Stimulated activated effector memory CD8-positive, alpha-beta T cell treated with anti-CD3 and anti-CD28 coated beads, Interleukin-12 subunit alpha, Interleukin-12 subunit beta, amount 100 ng/mL, for 72 hours (primary cell): Measurements from ENCODE around the gene TSC22D1.

Source experiments
- ATAC-seq: fragments of 150-1000 bp; cut with Tn5 transposase; 2 replicates; pipeline ENCODE4 v1.10.0; 2021
- DNase-seq, 2 donors: peaks; one replicate each; pipeline ENCODE4 v3.0.0; 2021 to 2022; ENCODE audit warnings: low spot score in 2 of 2
- H3K27ac Mint-ChIP-seq: one replicate; pipeline ENCODE4 v1.8.0; 2022; ENCODE audit warnings: mild to moderate bottlenecking, mixed read lengths
- H3K36me3 Mint-ChIP-seq: one replicate; pipeline ENCODE4 v1.8.0; 2022; ENCODE audit warnings: mild to moderate bottlenecking, mixed read lengths
- H3K4me1 Mint-ChIP-seq: one replicate; pipeline ENCODE4 v1.8.0; 2022; ENCODE audit warnings: mixed read lengths
- H3K4me3 Mint-ChIP-seq: one replicate; pipeline ENCODE4 v1.8.0; 2022; ENCODE audit warnings: mild to moderate bottlenecking, mixed read lengths
- H3K9me3 Mint-ChIP-seq: one replicate; pipeline ENCODE4 v1.8.0; 2022; ENCODE audit warnings: mixed read lengths

The TSC22D1 gene

GRCh38 chr13:44436589-44437337 is 139.4 kb downstream of the TSC22D1 start:
- peak overlapping the region; percentile 76 for H3K4me3 Mint-ChIP-seq
- H3K36me3 Mint-ChIP-seq: peaks cover 11% of the 10 kb centered on the region
- H3K4me1 Mint-ChIP-seq: peaks cover 15% of the 10 kb centered on the region
- peak; percentile 14 to 64 for DNase-seq
- no peaks in the 10 kb centered on the region for H3K9me3 Mint-ChIP-seq
- ATAC-seq: peak; percentile 62
- H3K27ac Mint-ChIP-seq: peak overlapping the region; percentile 37

- peaks cover 11% of the 10 kb centered on the region for H3K36me3 Mint-ChIP-seq
- peak overlapping the region; percentile 76 for H3K4me3 Mint-ChIP-seq
- peak overlapping the region; percentile 78 for H3K27ac Mint-ChIP-seq
- peaks cover 15% of the 10 kb centered on the region for H3K4me1 Mint-ChIP-seq
- no peaks in the 10 kb centered on the region for H3K9me3 Mint-ChIP-seq
- ATAC-seq (no peak), DNase-seq (no peak)
These were observed 140.1 kb downstream of the TSC22D1 start for GRCh38 chr13:44435919-44436510.

DNA sequence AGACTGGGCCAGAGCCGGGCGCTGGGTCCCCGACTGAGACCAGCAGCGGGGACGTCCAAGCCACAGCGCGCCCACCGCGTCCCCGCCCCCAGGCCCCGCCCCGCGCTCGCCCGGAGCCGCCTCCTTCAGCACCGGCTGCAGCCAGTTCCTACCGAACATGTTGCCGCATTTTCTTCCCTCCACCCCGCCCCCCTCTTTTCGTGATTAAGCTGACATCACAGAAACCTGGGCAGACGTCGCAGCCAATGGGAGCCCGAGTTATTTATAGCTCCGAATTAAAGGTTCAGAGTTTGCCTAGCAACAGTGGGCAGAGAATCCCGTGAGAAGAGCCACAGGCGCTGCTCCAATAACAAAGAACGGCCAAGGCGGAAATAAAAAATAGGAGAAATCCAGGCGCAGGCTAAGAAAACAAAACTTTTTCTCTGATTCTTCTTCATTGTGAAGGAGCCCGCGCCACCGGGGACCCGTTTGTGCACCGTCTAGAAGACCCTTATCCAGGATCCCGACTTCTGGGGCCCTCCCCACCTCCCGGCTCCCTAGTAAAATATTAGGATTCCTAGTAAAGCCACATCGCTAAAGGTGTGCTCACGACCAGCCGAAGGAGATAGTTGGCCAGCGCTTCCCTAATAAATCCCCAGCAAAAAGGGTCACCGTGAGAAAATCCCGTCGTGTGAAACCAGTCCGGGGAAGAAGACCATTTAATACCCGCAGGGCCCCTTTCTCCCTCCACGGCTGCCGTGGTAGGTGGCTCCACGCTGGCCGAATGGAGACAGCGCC is 140.8 kb downstream of the TSC22D1 start:
- peak overlapping the region; percentile 78 for H3K27ac Mint-ChIP-seq
- peak overlapping the region; percentile 76 for H3K4me3 Mint-ChIP-seq
- H3K9me3 Mint-ChIP-seq: no peaks in the 10 kb centered on the region
- DNase-seq: peak; percentile 60 to 81
- ATAC-seq: peak; percentile 89
- peaks cover 15% of the 10 kb centered on the region for H3K4me1 Mint-ChIP-seq
- peaks cover 6% of the 10 kb centered on the region for H3K36me3 Mint-ChIP-seq

- H3K9me3 Mint-ChIP-seq: no peaks in the 10 kb centered on the region
- ATAC-seq (no peak), DNase-seq (no peak)
- peaks cover 6% of the 10 kb centered on the region for H3K36me3 Mint-ChIP-seq
- peaks cover 15% of the 10 kb centered on the region for H3K4me1 Mint-ChIP-seq
- H3K4me3 Mint-ChIP-seq: peak overlapping the region; percentile 76
- peak overlapping the region; percentile 78 for H3K27ac Mint-ChIP-seq
These were observed 141.4 kb downstream of the TSC22D1 start for GRCh38 chr13:44434766-44435141.

- H3K4me1 Mint-ChIP-seq: peaks cover 15% of the 10 kb centered on the region
These were observed 142.0 kb downstream of the TSC22D1 start for GRCh38 chr13:44433863-44434765.

GRCh38 chr13:44432650-44433049 is 143.5 kb downstream of the TSC22D1 start:
- Mint-ChIP-seq H3K36me3 (peaks cover 6% of the 10 kb centered on the region), H3K4me1 (peaks cover 15% of the 10 kb centered on the region), H3K27ac (no peak overlapping the region), H3K9me3 (no peaks in the 10 kb centered on the region), H3K4me3 (no peak overlapping the region)
- no peak for DNase-seq
- ATAC-seq: no peak

More at GRCh38 chr13:44433863-44434765, 142.0 kb downstream of the TSC22D1 start:
- no peak for DNase-seq
- Mint-ChIP-seq H3K27ac (peak overlapping the region; percentile 78), H3K9me3 (no peaks in the 10 kb centered on the region), H3K36me3 (peaks cover 6% of the 10 kb centered on the region), H3K4me3 (peak overlapping the region; percentile 76)
- ATAC-seq: no peak

DNA sequence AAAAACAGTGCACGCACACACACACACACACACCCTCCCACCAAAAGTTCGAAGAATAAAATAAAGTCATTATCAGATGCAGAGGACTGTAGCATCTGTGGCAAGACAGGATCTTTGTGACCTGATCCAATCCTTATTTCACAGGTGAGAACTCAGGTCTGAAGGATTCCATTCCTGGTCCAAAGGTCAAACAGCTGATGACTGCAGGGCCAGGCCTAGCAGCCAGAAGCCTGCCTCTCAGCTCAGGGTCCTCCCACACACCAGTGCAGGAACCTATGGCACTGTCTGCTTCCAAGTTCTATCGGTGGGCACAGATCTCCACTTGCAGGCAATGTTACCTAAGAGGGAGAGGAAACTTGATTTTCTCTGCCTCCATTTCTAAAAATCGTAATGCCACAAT is 145.0 kb downstream of the TSC22D1 start:
- peaks cover 10% of the 10 kb centered on the region for H3K4me1 Mint-ChIP-seq
- no peak overlapping the region for H3K4me3 Mint-ChIP-seq

GRCh38 chr13:44429311-44429710 is 146.8 kb downstream of the TSC22D1 start:
- no peak for DNase-seq
- no peak overlapping the region for H3K27ac Mint-ChIP-seq
- no peak overlapping the region for H3K4me3 Mint-ChIP-seq
- no peaks in the 10 kb centered on the region for H3K36me3 Mint-ChIP-seq
- H3K9me3 Mint-ChIP-seq: no peaks in the 10 kb centered on the region
- H3K4me1 Mint-ChIP-seq: no peaks in the 10 kb centered on the region
- no peak for ATAC-seq

More for the DNA sequence above, 145.0 kb downstream of the TSC22D1 start:
- H3K36me3 Mint-ChIP-seq: peaks cover 6% of the 10 kb centered on the region
- no peaks in the 10 kb centered on the region for H3K9me3 Mint-ChIP-seq
- DNase-seq (no peak), ATAC-seq (no peak)
- H3K27ac Mint-ChIP-seq: no peak overlapping the region

GRCh38 chr13:44426461-44426860 is 149.7 kb downstream of the TSC22D1 start:
- DNase-seq: peak in 1 of 2 donors; percentile 25

DNA sequence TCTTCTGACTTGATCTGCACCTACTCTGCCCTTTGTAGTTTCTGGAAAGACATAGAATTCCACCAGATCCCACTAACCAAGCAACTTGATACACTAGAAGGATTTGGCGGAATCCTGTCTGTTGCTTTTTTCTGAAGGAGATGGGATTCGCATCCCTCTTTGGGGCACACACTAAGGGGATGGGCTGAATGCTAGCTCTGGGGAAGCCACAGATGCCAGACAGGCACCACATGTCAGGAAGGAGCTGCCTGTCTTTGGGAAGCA is 150.4 kb downstream of the TSC22D1 start:
- no peaks in the 10 kb centered on the region for H3K4me1 Mint-ChIP-seq
- H3K27ac Mint-ChIP-seq: no peak overlapping the region
- no peak overlapping the region for H3K4me3 Mint-ChIP-seq
- H3K9me3 Mint-ChIP-seq: no peaks in the 10 kb centered on the region
- no peaks in the 10 kb centered on the region for H3K36me3 Mint-ChIP-seq
- peak in 1 of 2 donors; percentile 37 for DNase-seq
- no peak for ATAC-seq

More at GRCh38 chr13:44426461-44426860, 149.7 kb downstream of the TSC22D1 start:
- Mint-ChIP-seq H3K4me3 (no peak overlapping the region), H3K36me3 (no peaks in the 10 kb centered on the region), H3K9me3 (no peaks in the 10 kb centered on the region), H3K27ac (no peak overlapping the region), H3K4me1 (no peaks in the 10 kb centered on the region)
- ATAC-seq: no peak

- Mint-ChIP-seq H3K36me3 (no peaks in the 10 kb centered on the region), H3K9me3 (no peaks in the 10 kb centered on the region), H3K27ac (no peak overlapping the region), H3K4me3 (no peak overlapping the region), H3K4me1 (no peaks in the 10 kb centered on the region)
- DNase-seq (peak in 1 of 2 donors; percentile 4), ATAC-seq (no peak)
These were observed 150.9 kb downstream of the TSC22D1 start for GRCh38 chr13:44425041-44425814.

- H3K4me3 Mint-ChIP-seq: no peak overlapping the region
- H3K9me3 Mint-ChIP-seq: no peaks in the 10 kb centered on the region
- H3K4me1 Mint-ChIP-seq: no peaks in the 10 kb centered on the region
- ATAC-seq (no peak), DNase-seq (peak in 1 of 2 donors; percentile 12)
- H3K27ac Mint-ChIP-seq: no peak overlapping the region
- H3K36me3 Mint-ChIP-seq: no peaks in the 10 kb centered on the region
These were observed 152.3 kb downstream of the TSC22D1 start for GRCh38 chr13:44423824-44424223.

DNA sequence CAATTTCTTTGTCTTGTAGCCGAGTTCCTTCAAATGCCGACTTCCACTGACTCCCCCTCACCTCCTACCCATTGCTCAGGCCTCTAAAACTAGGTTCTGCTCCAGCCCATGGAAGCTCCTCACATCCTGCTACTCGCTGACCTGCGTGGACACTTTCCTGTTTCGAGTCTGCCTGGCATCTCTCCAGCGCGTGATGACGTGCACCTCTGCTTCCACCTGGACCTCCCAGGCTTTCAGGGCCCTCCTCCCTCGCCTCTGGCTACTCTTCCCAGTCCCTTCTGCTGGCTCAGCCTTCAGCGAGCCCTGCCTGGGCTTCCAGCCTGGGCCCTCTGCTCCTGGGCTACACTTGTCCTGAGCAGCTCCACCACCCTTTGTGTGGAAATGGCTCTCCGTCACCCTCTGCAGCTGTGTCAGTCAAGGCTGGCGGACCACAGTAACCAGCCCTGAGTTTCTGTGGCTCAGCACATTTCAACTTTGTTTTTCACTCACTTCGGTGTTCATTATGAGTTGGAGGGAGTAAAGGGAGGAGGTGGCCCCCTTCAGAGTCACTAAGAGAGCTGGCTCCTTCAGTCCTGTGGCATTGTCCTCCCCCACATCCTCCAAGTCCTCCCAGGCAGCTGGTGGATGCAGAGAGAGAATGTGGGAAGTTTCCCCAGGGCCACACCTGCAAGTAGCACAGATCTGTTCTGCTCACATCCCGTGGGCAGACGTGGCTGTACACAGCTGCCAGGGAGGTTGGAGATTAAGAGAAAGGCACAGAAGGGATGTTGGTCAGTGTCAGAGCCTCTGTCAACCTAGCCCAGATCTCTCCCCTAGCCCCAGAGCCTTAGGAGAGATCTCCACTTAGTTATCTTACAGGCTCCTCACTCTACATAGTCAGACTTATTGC is 153.1 kb downstream of the TSC22D1 start:
- DNase-seq (peak in 1 of 2 donors; percentile 47), ATAC-seq (peak; percentile 73)
- no peak overlapping the region for H3K4me3 Mint-ChIP-seq
- H3K9me3 Mint-ChIP-seq: no peaks in the 10 kb centered on the region
- no peaks in the 10 kb centered on the region for H3K36me3 Mint-ChIP-seq
- no peaks in the 10 kb centered on the region for H3K4me1 Mint-ChIP-seq
- H3K27ac Mint-ChIP-seq: no peak overlapping the region
